Bronchial epithelial cell (primary cell): ENCODE measurements around the gene TBX2. TPM values are rescaled to one million over a fixed set of nuclear protein-coding genes. Genes with fewer than 3 reads are reported as not detected.
"Not testable (repeated sequence)": the region's sequence is repeated elsewhere in the genome, so short reads cannot be mapped to it uniquely, and the experiment has no call there.

ENCODE experiments used
- DNase-seq: peaks from one replicate; pipeline ENCODE4 v3.0.0-alpha.2; 2010; ENCODE audit warnings: low read depth
- FAIRE-seq: peaks from 2 replicates; lab custom pipeline; 2011; peaks lifted over from hg19 to GRCh38; lab: Jason Lieb, UNC
- H3K27me3 ChIP-seq: 2 replicates; pipeline ENCODE4 v1.5.1; 2011; ENCODE audit warnings: low read length; ENCODE audit not compliant: control insufficient read depth, insufficient read depth
- H3K36me3 ChIP-seq: 2 replicates; pipeline ENCODE4 v1.5.1; 2011; ENCODE audit warnings: low read length; ENCODE audit not compliant: control insufficient read depth, insufficient read depth
- H3K4me3 ChIP-seq: 2 replicates; pipeline ENCODE4 v1.5.1; 2011; ENCODE audit warnings: mild to moderate bottlenecking, low read depth, low read length, control low read depth
- total RNA-seq: library from RNA; depleted of rRNA; stranded (reverse); fragments of >200 nt; gene quantifications from 2 replicates; pipeline ENCODE4 v1.2.1, GENCODE V29; 2014
- TF ChIP-seq, protein P1 (sequence below): IDR thresholded peaks from 2 replicates; pipeline ENCODE4 v1.5.1; 2011; ENCODE audit warnings: mild to moderate bottlenecking, moderate library complexity, low read length, control low read depth, inconsistent platforms; ENCODE audit not compliant: insufficient read depth, severe bottlenecking

TBX2 gene
- total RNA-seq, 1 donor from 2014 or later = 0.26 TPM

DNA sequence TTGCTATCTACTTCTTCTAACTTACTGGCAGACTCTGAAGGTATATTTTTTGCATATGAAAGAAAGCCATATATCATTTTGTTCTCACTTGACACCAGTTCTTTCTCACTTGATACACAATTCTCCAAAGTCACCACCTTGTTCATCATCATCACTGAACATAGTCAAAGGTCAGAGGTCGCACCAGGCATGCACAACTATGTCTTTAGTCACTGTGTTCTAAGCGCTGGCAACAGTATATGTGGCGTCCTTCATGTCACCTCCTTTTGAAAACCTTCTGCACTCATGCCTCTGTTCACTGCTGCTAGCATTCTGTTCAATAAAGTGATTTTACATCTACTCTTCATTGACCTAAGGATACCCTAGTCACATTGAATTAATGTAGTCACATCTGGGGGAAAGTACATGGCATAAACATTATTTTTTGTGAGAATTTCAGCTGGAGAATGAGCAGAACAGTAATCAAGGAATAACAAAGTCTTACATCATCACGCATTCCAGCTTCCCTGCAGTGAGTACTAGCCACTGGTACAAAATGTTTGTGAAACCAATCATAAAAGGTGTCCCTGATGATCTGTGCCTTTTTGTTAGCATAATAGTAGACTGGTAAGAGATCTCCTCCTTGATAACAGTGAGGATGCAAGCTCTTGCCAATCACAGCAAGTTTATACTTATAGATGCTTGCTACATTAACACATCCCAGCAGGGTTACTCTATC lies 32.1 kb downstream of the TBX2 start:
- no peaks in the 10 kb centered on the region for H3K36me3 ChIP-seq
- TF ChIP-seq, protein P1, sequence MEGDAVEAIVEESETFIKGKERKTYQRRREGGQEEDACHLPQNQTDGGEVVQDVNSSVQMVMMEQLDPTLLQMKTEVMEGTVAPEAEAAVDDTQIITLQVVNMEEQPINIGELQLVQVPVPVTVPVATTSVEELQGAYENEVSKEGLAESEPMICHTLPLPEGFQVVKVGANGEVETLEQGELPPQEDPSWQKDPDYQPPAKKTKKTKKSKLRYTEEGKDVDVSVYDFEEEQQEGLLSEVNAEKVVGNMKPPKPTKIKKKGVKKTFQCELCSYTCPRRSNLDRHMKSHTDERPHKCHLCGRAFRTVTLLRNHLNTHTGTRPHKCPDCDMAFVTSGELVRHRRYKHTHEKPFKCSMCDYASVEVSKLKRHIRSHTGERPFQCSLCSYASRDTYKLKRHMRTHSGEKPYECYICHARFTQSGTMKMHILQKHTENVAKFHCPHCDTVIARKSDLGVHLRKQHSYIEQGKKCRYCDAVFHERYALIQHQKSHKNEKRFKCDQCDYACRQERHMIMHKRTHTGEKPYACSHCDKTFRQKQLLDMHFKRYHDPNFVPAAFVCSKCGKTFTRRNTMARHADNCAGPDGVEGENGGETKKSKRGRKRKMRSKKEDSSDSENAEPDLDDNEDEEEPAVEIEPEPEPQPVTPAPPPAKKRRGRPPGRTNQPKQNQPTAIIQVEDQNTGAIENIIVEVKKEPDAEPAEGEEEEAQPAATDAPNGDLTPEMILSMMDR = no peak
- DNase-seq = no peak
- H3K4me3 ChIP-seq = no peak overlapping the region
- FAIRE-seq = no peak
- H3K27me3 ChIP-seq = no peaks in the 10 kb centered on the region

DNA sequence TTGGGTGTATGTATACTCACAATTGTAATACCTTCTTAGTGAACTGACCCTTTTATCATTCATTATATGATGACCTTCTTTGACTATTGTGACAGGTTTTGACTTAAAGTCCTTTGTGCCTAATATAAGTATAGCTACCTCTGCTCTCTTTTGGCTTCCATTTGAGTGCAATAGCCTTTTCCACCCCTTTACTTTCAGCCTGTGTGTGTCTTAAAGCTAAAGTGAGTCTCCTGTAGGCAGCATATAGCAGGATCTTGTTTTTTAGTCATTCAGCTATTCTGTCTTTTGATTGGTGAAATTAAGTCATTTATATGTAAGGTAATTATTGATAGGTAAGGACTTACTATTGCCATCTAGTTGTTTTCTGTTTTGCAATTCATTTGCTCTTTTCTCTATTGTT lies 36.6 kb downstream of the TBX2 start:
- Histone ChIP-seq H3K27me3 (peaks cover 7% of the 10 kb centered on the region), H3K36me3 (no peaks in the 10 kb centered on the region), H3K4me3 (no peak overlapping the region)
- DNase-seq = no peak
- FAIRE-seq = no peak
- TF ChIP-seq, protein P1 = no peak

DNA sequence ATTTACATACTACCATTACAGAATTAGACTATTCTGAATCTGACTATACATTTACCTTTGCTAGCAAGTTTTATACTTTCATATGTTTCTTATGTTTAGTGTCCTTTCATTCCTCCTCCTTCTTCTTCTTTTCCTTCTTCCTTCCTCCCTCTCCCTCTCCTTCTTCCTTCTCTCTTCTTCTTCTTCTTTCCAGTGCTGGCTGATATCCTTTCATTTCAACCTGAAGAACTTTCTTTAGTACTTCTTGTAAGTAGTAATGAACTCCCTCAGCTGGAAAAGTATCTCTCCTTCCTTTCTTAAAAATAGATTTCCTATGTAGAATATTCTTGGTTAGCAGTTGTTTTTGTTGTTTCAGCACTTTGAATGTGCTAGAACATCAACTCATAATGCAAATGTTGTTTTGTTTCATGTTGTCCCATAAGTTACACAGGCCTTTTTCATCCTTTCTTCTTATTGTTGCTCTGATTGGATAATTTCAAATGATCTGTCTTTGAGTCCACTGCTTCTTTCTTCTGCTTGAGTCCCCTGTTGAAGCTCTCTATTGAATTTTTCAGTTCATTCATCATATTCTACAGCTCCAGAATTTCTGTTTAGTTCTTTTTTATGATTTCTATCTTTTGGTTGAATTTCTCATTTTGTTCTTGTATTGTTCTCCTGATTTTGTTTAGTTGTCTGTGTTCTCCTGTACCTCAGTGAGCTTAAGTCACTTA lies 37.5 kb downstream of the TBX2 start:
- peaks cover 9% of the 10 kb centered on the region for H3K27me3 ChIP-seq
- H3K4me3 ChIP-seq = no peak overlapping the region
- TF ChIP-seq, protein P1 = no peak
- DNase-seq (no peak), FAIRE-seq (no peak)
- H3K36me3 ChIP-seq = no peaks in the 10 kb centered on the region

DNA sequence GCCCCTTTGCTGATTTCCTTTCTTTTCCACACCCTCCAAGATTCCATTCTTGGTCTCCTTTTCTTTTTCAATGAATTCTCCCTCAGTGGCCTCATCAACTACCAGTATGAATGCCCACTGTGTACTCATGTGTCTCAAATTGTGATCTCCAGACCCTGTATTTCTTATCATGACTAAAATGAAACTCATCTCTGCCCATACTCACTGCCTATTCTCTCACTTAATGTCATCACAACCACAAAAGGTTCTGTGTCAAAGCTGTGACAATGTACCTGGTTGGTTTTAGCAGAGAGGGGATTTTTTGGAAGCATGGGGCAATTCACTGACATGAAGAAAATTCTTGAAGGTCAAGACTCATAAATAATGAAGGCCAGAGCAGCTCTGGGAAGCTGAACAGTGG lies 41.1 kb downstream of the TBX2 start:
- Histone ChIP-seq H3K36me3 (no peaks in the 10 kb centered on the region), H3K4me3 (no peak overlapping the region), H3K27me3 (peaks cover 16% of the 10 kb centered on the region)
- no peak for DNase-seq
- TF ChIP-seq, protein P1 = no peak
- FAIRE-seq = no peak

DNA sequence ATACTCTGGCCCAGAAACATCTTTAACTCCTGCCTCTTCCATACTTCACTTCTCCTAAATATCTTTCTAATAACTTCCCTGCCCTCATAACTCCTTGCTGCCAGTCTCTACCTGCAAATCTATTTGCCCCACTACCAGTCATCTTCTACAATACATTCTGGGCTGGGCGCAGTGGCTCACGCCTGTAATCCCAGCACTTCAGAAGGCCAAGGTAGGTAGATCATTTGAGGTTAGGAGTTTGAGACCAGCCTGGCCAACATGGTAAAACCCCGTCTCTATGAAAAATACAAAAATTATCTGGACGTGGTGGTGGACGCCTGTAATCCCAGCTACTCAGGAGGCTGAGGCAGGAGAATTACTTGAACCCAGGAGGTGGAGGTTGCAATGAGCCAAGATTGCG lies 41.9 kb downstream of the TBX2 start:
- H3K36me3 ChIP-seq, FAIRE-seq, H3K4me3 ChIP-seq, DNase-seq: not testable (repeated sequence)
- H3K27me3 ChIP-seq = peaks cover 17% of the 10 kb centered on the region

DNA sequence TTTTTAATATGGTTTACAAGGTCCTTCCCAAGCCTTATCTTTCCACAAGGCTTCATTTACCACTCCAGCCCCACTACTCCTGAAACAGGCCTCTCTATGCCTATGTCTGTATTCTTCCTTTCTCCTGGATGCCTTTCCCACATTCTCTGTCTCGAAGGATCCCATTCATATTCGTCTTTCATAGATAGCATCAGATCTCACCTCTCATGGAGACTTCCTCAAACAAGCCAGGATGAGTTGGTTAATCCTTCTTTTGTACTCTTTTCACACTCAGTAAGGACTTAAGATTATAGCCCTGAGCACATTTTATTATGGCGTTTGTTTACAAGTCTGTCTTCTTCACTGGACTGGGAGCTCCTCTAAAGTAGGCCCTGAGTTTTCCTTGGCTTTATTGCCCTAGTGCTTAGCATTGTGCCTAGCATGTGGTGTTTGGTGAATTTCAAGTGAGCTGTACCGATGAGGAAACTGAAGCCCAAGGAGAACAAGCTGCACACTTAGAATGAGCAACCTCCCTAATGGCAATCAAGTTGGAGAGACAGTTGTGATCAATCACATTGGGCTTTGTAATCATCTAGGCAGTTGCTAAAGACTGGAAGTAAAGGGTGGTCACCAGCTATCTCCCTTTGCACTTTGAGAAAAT lies 42.6 kb downstream of the TBX2 start:
- no peak for DNase-seq
- H3K27me3 ChIP-seq = peaks cover 19% of the 10 kb centered on the region

More for the DNA sequence above, 42.6 kb downstream of the TBX2 start:
- TF ChIP-seq, protein P1 = no peak
- no peaks in the 10 kb centered on the region for H3K36me3 ChIP-seq
- no peak overlapping the region for H3K4me3 ChIP-seq
- no peak for FAIRE-seq
